ENCODE results near the gene CASP9.
"Not testable (repeated sequence)": the region's sequence is repeated elsewhere in the genome, so short reads cannot be mapped to it uniquely, and the experiment has no call there.

Gene CASP9

DNA sequence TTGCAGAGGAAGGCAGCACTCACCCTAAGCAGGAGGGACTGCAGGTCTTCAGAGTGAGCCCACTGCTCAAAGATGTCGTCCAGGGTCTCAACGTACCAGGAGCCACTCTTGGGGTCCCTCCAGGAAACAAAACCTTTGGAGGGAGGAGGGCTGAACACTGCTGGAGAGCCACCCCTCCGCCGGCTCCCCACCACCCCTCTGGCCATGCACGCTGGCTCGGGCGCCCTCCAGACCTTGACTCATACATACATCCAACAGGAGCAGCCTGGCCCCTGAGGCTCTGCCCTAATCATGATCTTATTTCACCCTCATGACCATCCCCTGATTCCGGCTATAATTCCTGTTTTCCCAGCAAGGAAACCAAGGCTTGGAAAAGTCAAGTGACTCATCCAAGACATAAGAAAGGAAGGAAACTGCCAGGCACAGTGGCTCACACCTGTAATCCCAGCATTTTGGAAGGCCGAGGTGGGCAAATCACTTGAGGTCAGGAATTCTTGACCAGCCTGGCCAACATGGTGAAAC is 30.1 kb downstream of the CASP9 start:
- DNase-seq = no peak

- no peak for DNase-seq
Observed at GRCh38 chr1:15492596-15492995, 31.4 kb downstream of the CASP9 start.

DNA sequence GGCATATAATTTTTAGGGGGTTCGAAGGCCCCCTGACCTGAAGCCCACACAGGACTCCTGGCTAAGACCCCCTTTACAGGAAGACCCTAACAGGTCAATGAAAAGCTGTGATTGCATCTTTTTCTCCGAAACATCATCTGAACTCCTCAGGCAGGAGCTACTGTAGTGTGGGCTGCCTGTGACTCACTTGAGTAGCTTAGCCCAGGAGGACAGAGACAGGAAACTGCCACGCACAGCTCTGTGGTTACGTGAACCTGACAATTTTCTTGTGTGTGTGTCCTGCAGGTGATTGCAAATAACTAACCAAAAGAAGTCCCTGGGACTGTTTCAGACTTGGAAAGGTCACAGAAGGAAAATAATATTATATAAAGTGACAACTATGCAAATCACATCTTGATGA is 33.0 kb downstream of the CASP9 start:
- DNase-seq = not testable (repeated sequence)

DNA sequence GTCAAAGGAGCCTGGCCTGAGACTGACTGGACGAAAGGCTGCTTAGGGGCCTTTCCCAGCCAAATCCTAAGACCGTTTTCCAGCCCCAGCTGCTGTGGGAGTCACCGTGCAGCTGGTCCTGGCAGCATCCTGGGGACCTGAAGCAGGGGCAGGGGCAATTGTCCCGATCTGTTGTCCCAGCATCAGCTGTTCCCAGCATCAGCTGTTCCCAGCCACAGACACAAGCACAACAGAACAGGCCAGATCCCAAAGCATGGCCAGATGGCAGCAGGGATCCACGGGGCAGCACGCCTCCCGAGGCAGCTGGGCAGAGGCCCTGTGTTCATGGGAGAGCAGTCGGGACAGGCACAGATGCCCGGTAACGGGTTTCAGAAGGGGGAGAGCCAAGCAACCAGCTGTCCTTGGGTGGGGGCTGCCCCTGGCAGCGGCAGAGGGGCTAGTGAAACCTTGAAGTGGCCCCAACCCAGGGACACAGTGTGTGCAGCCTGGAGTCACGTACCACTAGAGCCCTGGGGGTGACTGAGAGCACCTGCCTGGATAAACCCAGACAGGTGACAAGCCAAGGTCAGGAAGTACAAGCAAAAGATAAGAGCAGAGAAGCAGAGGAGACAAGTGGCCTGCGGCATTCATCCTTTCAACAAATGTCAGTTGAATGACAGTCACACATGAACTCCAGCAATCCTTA is 34.8 kb downstream of the CASP9 start:
- no peak for DNase-seq

GRCh38 chr1:15488371-15488770 is 35.6 kb downstream of the CASP9 start:
- no peak for DNase-seq

DNA sequence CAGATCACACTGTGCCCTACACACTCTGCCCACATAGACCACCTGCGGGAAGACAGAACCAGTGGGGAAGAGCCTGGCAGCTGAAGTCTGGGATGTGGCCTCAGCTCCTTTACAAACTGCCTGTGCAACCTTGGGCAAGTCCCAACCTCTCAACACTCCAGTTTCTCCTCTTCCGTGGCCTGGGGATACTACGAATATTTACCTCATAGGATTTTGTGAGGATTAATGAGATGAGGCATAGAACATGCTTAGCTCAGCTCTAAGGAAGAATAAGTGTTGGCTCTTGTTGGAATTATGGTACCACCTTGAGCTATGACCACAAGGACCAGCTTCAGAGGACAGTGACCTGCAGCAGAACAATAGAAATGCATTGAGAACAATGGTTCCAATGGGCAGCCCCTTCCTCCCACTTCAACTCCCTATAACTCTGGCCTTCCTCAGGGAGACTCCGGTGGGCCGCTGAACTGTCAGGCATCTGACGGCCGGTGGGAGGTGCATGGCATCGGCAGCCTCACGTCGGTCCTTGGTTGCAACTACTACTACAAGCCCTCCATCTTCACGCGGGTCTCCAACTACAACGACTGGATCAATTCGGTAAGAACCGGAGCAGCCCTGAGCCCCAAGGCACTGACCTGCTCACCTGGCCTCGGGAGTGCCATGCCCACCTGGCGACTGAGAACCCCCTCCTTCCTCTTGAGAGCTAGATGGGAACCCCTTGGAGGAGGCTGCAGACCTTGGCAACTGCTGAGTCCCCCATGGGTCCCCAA is 37.0 kb downstream of the CASP9 start:
- not testable (repeated sequence) for DNase-seq

- no peak for DNase-seq
Observed at GRCh38 chr1:15485636-15486035, 38.4 kb downstream of the CASP9 start.

DNA sequence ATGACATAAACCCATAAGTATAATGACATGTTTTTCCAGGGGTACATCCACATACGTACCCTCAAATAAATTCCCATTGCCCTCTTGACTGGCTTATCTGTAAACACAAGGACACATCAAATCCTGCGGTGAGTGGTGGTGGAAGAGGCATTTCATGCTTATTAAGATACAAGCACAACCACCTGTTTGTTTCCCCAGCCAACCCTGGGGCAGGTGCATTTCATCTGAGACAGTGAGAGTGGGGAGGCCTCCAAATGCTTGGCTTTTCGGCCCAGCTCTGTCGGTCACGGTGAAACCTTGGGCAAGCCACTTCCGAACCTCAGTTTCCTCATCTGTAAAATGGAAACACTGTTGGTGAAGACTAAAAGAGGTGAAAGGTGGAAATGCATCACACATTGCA is 39.6 kb downstream of the CASP9 start:
- not testable (repeated sequence) for DNase-seq

DNA sequence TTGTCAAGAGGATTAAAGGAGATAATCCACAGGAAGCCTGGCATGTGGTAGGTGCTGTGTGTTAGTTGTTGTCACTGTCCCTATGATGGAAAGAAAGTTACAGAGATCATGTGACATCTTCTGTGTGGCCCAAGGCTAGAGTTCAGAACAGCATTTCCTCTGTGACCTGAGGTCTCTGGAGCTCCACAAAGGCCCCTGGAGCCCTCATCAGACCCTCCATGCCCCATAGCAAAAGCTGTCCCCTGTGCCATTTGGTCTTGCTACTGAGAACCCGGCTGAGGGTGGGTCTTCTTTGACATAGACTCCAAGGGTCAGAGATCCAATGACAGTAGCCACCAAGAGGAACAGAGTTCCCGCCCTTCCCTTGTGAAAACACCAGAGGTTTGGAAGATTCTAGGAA is 40.0 kb downstream of the CASP9 start:
- no peak for DNase-seq

GRCh38 chr1:15482983-15483543 is 41.0 kb downstream of the CASP9 start:
- DNase-seq = not testable (repeated sequence)

- not testable (repeated sequence) for DNase-seq
Observed at GRCh38 chr1:15482455-15482854, 41.6 kb downstream of the CASP9 start.

DNA sequence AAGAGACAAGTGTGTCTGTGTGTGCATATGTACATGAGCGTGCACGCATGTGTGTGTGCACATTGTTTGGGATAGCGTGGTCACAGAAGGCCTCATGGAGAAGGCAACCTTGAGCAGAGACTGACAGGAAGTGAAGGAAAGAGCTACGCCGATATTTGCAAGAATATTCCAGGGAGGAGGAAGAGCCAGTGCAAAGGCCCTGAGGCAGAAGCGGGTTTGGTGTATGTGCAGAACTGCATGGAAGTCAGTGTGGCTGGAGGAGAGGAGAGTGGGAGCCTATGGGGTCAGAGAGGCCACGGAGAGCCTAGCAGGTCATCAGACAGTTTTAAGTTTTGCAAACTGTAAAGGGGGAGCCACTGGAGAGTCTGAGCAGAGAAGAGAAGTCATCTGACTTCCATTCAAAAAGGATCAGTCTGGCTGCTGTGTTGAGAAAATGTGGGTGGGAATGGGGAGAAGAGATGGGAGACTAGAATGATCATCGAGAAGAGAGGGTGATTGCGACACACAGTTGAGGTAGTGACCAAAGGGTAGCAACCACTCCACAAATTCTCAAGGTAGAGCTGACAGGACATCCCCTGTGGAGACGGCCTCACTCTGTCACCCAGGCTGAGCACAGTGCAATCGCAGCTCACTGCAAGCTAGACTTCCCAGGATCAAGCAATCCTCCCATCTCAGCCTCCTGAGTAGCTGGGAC is 44.2 kb downstream of the CASP9 start:
- DNase-seq = no peak

DNA sequence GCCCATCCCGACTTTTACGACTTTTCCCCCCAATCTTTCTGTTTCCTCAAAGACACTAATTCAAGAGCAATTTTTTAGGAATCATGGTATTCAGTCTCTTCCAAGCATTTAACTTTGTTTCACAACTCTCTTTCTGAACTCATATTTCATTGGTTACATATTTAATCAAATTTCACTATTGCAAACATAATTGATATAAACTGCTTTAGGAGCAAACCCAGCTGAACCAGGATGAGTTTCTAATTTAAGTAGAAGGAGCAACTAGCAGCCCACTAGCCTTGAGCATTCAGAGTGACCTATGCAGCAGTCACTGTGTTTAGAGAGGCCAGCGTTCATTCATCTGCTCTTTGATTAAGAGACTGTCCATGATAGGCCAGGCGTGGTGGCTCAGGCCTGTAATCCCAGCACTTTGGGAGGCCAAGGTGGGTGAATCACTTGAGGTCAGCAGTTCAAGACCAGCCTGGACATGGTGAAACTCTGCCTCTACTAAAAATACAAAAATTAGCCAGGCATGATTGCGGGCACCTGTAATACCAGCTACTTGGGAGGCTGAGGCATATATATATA is 46.3 kb downstream of the CASP9 start:
- DNase-seq = no peak

GRCh38 chr1:15476927-15477326 is 47.1 kb downstream of the CASP9 start:
- DNase-seq = no peak

DNA sequence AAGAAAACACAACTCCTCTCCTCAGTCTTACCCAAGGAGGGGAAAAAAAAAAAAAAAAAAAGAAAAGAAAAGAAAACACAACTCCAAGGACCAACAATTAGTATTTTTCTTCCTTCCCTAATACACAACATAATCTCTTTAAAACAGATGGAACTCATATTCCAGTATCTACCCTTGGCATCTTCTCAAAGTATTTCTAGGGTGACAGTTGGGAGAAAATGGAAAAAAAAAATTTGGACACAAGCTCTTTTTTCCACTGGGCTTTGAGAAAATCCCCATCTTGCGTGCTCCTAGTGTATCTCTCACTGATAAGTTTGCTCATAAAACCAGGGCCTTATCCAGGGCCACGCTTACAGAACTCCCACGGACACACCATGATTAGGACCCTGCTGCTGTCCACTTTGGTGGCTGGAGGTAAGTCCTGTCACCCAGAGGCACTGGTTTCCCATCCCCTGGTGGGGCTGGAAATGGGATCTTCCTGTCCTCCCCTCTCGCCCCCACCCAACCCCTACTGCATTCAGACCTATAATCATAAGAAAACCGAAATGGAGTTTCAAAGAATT is 48.2 kb downstream of the CASP9 start, which contains the start of gene CELA2B:
Gene CELA2B, plus strand, starts transcription at position 353 of the 563 bp plus-strand sequence. Its CDS starts 22 bp downstream, at position 375.
- no peak for DNase-seq

DNA sequence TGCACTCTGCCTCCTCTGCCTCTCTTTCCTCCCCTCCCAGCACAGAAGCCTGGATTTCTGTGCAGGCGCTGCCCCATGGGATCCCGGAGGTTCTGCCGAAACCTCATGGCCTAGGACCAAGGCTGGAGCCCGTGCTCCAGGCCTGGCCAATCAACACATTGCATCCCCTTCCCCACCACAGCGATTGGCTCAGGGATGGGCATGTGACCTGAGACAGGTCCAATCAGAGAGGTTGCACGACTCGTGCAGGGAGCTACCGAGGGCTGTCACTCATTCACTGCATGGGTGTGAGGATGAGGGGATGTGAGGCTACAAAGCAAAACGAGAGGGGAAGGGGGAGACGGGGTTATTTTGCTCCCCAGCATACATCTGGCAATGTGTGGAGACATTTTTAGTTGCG is 51.4 kb downstream of the CASP9 start:
- DNase-seq = no peak

- not testable (repeated sequence) for DNase-seq
Observed at GRCh38 chr1:15471723-15472122, 52.3 kb downstream of the CASP9 start.

DNA sequence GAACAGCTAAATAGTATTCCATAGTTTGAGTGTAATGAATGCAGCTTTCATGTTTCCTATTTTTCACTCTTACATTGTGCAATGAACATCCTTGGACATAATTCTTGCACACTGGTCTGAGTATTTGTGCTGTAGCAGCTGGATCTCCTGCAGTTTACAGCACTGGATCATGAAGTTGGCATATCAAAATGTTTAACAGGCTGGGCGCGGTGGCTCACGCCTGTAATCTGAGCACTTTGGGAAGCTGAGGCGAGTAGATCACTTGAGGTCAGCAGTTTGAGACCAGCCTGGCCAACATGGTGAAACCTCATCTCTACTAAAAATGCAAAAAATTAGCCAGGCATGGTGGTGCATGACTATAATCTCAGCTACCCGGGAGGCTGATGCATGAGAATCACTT is 52.9 kb downstream of the CASP9 start:
- not testable (repeated sequence) for DNase-seq

DNA sequence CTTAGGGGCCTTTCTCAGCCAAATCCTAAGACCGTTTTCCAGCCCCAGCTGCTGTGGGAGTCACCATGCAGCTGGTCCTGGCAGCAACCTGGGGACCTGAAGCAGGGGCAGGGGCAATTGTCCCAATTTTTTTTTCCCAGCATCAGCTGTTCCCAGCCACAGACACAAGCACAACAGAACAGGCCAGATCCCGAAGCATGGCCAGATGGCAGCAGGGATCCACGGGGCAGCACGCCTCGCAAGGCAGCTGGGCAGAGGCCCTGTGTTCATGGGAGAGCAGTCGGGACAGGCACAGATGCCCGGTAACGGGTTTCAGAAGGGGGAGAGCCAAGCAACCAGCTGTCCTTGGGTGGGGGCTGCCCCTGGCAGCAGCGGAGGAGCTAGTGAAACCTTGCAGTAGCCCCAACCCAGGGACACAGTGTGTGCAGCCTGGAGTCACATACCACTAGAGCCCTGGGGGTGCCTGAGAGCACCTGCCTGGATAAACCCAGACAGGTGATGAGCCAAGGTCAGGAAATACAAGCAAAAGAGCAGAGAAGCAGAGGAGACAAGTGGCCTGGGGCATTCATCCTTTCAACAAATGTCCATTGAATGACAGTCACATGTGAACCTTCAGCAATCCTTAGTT is 54.1 kb downstream of the CASP9 start:
- DNase-seq = not testable (repeated sequence)

- DNase-seq = no peak
Observed at GRCh38 chr1:15469361-15469760, 54.7 kb downstream of the CASP9 start.

DNA sequence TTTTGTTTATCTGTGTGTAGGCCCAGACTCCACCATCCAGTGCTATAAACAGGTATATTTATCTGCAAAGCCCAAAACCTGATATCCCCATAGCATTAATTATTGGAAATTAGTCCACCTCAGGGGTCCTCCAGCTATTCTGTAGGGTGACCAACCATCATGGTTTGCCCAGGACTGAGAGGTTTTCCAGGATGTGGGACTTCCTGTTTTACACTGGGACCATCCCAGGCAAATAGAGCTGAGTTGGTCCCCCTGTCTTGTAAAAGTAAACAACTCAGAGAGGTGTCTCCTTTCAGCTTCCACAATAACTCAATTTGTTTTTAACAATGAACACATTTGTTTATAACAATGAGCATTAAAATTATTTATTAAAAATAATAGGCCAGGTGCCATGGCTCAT is 55.9 kb downstream of the CASP9 start:
- DNase-seq = no peak

Data from GDM1 (cell line).